GM06990 (cell line): Measurements from ENCODE around the gene SCRN2.

Source experiments
- DNase-seq: peaks from one replicate; pipeline ENCODE4 v3.0.0-alpha.2; 2011; ENCODE audit not compliant: insufficient read length; ENCODE audit errors: extremely low read depth
- H3K27me3 ChIP-seq: replicated peaks from 2 replicates; pipeline ENCODE4 v1.6.0; 2011; ENCODE audit warnings: low read length; ENCODE audit not compliant: control insufficient read depth, insufficient read depth
- H3K36me3 ChIP-seq: 2 replicates; pipeline ENCODE4 v1.5.1; 2011; ENCODE audit warnings: low read length; ENCODE audit not compliant: control insufficient read depth, insufficient read depth
- H3K4me3 ChIP-seq: replicated peaks from 2 replicates; pipeline ENCODE4 v1.5.1; 2011; ENCODE audit warnings: low read depth, mild to moderate bottlenecking, control low read depth, low read length
- CTCF ChIP-seq: IDR thresholded peaks from 2 replicates; pipeline ENCODE4 v1.5.1; 2011; ENCODE audit warnings: low read length, control low read depth, mild to moderate bottlenecking, inconsistent platforms; ENCODE audit not compliant: insufficient read depth, poor library complexity, severe bottlenecking

The SCRN2 gene

GRCh38 chr17:47872019-47872650 lies 31.1 kb upstream of the SCRN2 start:
- DNase-seq, result no peak
- TF ChIP-seq CTCF, result no peak
- Histone ChIP-seq H3K36me3 (no peaks in the 10 kb centered on the region), H3K4me3 (no peak overlapping the region), H3K27me3 (peaks cover 3% of the 10 kb centered on the region)

GRCh38 chr17:47871048-47871447 lies 30.0 kb upstream of the SCRN2 start:
- Histone ChIP-seq H3K4me3 (no peak overlapping the region), H3K27me3 (peaks cover 3% of the 10 kb centered on the region), H3K36me3 (no peaks in the 10 kb centered on the region)
- no peak for TF ChIP-seq CTCF
- no peak for DNase-seq

- Histone ChIP-seq H3K4me3 (no peak overlapping the region), H3K27me3 (peaks cover 3% of the 10 kb centered on the region), H3K36me3 (no peaks in the 10 kb centered on the region)
- TF ChIP-seq CTCF, result no peak
- no peak for DNase-seq
Observed at GRCh38 chr17:47870056-47870455, 29.0 kb upstream of the SCRN2 start.

- DNase-seq, result no peak
- Histone ChIP-seq H3K4me3 (no peak overlapping the region), H3K27me3 (peaks cover 3% of the 10 kb centered on the region), H3K36me3 (no peaks in the 10 kb centered on the region)
- TF ChIP-seq CTCF, result no peak
Observed at GRCh38 chr17:47869114-47869513, 28.0 kb upstream of the SCRN2 start.

- DNase-seq, result no peak
- H3K27me3 ChIP-seq, result peaks cover 3% of the 10 kb centered on the region
- no peak for TF ChIP-seq CTCF
- H3K4me3 ChIP-seq, result no peak overlapping the region
- no peaks in the 10 kb centered on the region for H3K36me3 ChIP-seq
Observed at GRCh38 chr17:47867813-47868533, 26.9 kb upstream of the SCRN2 start.
